Measurements from ENCODE around the gene OR8K1.

OR8K1 gene

DNA sequence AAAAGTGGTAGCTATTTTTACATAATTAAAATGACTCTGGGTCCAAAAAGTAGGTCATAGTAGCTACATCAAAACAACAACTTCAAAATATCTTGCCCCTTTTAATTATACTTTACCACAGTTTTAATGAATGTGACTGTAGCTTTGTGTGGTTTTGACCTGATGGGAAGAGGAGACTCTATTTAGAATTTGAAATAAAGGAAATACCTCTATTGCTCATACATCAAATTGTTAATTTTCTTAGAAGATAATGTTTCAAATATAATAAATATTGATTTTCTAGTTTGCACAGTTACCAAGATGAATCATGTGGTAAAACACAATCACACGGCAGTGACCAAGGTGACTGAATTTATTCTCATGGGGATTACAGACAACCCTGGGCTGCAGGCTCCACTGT lies at the start of gene OR8K1:
Gene OR8K1 (plus strand): TSS at position 301 of the 400 bp plus-strand sequence. CDS start 0 bp downstream, at position 301.
- DNase-seq = no peak

DNA sequence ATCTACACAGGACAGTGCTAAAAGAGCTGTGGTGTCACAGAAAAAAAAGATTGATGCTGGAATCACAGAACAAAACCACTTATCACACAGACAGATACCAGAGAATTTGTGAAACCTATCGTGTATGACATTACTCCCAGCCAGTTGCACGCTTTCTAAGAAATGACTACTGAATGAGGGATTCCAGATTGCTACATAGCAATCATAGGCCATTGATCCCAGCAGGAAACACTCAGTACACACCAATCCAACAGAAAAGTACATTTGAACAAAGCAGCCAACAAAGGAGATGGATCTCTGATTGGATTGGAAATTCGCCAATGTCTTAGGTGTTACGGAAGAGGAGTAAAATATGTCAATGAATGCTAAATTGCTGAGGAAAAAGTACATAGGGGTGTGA lies 48.9 kb upstream of the OR8K1 start:
- no peak for DNase-seq

DNA sequence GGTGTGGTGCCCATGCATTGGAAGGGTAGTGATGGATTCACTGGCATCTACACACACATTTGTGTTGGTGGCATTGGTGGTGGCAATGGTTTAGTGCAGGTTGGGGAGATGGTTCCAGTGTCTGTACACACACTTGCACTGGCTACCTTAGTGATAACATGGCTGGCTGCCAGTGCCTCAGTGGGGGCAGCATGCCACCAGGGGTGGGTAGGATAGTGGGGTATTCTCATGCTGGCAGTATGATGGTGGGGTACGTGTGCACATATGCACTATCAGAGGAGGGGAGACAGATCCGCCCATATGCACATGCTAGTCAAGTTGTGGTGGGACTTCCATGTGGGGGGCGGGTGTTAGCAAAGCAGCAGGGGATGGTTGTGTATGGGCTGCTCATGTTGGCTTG lies 38.0 kb upstream of the OR8K1 start:
- no peak for DNase-seq

DNA sequence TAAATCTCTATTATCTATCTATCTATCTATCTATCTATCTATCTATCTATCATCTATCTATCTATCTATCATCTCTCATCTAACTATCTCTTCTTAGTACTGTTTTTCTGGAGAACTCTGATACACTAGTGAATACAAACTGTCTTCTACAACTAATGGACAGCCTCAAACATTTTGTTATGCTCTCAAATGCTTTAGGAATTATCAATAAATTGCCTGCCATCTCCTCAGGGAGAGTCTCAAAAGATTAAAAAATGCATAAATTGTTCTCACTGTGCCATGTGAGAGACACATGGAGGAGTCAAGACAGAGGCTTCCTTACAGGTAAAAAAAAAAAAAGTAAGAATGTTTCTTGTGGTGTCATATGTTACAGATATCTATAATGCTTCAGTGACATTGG lies 31.0 kb upstream of the OR8K1 start, which contains the start of gene OR8K3:
Gene OR8K3 (plus strand): TSS at position 301 of the 400 bp plus-strand sequence. CDS start 3,163 bp downstream, outside the sequence.
- no peak for DNase-seq

GRCh38 chr11:56331861-56332491 lies 13.9 kb upstream of the OR8K1 start:
- no peak for DNase-seq

DNA sequence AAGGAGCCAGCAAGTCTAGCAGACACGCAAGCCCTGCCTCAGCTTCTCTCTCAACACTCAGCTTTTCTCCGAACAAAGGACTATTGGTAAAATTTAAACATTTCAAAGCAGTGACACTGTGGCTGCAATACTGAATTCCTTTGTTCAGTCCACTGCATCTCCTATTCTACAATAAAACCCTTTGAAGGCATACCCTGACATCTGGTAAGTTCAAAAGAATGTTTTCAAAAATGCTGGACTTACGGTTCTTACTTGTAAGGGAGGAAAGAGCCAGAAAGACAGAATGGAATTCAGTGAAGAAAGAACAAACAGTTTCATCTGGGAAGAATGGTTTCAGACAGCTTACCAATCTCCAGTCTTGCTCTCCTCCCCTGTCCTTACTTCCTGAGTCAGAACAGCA lies 12.7 kb upstream of the OR8K1 start:
- no peak for DNase-seq

DNA sequence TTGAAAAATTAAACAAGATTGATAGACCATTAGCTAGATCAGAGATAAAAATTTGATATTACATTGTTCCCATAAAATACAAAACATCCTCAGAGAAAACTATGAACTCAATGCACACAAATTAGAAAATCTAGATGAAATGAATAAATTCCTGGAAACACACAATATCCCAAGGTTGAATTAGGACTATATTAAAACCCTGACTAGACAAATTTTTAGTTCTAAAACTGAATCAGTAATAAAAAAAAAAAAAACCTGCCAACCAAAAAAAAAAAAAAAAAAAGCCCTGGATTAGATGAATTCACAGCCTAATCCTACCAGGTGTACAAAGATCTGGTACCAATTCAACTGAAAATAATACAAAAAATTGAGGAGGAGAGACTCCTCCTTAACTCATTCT lies 5.5 kb upstream of the OR8K1 start:
- no peak for DNase-seq

DNA sequence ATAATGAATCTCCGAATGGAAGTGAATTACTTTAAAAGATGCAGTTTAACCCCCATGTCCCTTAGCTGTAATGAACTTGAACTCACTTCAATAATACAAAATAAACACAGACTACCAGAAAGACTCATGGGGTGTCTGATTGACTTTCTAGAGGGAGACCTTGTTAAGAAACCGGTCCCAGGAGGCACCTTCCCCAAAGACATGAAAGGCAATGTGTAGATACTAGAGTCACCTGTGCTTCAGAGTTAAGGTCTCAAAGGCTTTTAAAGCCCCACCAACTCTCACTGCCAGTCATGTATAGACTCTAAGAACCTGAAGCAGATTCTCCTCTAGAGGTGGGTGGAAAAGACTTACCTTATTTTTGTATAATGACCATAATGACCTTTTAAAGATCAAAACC lies 8.2 kb downstream of the OR8K1 start, which contains the start of gene OR8J1:
Gene OR8J1 (plus strand): TSS at position 301 of the 400 bp plus-strand sequence. CDS start 5,956 bp downstream, outside the sequence.
- no peak for DNase-seq

- DNase-seq = no peak
These were observed 29.5 kb downstream of the OR8K1 start, which contains the start of gene OR8U1 for GRCh38 chr11:56375324-56375723. TSS of gene OR8U1 (plus strand) at chr11:56375624. CDS start at chr11:56375624, 0 bp downstream.

- DNase-seq = no peak
These were observed 34.3 kb downstream of the OR8K1 start for GRCh38 chr11:56380120-56380519.

DNA sequence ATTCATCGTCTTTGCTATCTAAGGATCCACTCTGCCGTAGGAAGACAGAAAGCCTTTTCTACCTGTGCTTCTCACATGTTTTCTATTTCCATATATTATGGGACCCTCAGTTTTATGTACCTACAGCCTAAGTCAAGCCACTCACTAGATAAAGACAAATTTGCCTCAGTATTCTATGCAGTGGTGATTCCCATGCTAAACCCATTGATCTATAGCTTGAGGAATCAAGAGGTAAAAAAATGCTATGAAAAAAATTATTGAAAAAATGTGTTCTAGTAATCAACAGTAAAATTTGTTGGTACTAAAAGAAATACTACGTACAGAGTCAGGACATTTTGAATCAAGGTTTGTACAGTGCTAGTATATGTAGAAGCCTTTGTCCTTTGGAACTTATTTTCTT lies 48.5 kb downstream of the OR8K1 start:
- no peak for DNase-seq

DNA sequence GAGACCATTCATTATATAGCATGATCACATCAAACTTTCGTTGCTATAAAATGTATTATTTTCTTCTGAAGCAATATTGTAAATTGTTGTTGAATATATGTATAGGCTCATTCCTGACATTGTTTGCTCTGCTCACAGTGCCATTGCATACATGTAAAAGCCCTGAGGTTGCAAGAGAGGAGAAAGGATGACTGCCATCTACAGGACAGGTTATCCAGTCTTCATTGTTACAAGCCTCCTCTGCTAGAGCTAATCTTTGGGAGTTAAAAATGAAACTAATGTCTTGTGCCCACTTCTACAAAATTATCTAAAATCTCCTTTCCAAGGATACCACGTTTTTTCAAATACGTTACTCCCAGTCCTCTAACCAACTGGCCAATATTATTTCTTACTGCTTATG lies 50.2 kb downstream of the OR8K1 start:
- DNase-seq = no peak
